GM19023 (cell line): Measurements from ENCODE around the gene AFAP1L2.

ENCODE experiments used
- ATAC-seq: cut with Tn5 transposase; IDR thresholded peaks from one replicate; pipeline ENCODE4 v1.9.1; 2021; ENCODE audit warnings: mild to moderate bottlenecking, moderate library complexity; ENCODE audit not compliant: unreplicated experiment

AFAP1L2 gene

DNA sequence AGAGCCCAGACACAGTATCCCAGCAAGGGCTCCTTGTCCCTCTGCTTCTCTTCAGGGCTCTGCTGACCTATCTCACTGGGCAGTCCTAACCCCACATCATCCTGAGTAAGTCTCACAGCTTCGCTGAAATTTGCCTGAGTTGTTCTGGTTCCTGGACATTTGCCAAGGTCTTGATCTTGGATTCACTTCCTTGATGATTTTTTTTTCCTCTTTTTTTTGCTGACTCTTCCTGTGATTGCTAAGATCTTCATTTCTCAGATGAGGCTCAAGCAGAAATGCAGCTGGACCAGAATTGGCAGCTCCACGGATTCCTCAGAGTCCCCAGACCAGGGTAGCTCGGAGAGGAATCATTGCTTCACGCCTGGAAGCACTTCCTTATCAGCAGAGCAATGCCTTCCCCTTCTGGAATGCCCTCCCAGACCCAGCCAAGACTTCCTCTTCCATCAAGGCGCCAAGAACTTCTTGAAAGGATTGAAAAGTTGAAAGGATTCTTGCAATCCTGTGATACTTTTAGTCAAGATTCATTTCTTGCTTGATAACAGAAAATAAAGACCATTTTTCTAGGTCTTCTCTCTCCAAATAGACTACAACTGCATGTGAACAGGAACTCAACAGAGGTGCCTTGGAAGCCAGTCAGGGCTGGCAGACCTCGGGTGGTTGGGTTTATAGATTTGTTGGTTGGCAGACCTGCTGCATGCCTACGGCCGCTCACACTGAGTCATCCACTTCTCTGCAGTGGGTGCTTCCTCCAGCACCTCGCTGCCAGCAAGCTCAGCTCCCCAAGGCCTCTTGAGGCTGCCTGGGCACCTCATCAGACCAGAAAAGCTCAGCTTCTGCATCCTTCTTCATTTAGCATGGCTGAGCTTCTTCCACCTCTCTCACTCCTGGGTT lies 8.8 kb upstream of the AFAP1L2 start:
- ATAC-seq: no peak

DNA sequence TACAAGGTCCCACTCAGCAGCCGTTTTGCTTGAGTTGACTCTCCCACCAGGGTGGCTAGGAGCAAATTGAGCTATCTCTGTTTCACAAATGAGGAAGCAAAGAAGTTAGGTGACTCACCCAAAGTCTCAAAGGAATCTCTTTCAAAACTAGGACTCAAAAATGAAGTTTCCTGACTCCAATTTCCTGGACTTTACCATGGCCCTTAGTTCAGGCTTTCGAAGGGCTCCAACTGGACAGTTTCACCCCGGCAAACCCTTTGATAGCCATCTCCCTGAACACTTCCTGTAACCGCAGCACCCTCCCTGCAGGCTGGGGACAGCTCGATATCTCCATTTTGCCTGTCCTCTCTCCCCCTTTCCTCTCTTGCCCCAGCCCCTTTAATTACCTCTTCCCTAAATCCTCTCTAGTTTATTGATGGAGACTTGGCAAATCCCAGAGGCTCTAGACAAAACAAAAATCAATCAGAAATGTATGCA lies 4.7 kb upstream of the AFAP1L2 start:
- ATAC-seq: no peak

DNA sequence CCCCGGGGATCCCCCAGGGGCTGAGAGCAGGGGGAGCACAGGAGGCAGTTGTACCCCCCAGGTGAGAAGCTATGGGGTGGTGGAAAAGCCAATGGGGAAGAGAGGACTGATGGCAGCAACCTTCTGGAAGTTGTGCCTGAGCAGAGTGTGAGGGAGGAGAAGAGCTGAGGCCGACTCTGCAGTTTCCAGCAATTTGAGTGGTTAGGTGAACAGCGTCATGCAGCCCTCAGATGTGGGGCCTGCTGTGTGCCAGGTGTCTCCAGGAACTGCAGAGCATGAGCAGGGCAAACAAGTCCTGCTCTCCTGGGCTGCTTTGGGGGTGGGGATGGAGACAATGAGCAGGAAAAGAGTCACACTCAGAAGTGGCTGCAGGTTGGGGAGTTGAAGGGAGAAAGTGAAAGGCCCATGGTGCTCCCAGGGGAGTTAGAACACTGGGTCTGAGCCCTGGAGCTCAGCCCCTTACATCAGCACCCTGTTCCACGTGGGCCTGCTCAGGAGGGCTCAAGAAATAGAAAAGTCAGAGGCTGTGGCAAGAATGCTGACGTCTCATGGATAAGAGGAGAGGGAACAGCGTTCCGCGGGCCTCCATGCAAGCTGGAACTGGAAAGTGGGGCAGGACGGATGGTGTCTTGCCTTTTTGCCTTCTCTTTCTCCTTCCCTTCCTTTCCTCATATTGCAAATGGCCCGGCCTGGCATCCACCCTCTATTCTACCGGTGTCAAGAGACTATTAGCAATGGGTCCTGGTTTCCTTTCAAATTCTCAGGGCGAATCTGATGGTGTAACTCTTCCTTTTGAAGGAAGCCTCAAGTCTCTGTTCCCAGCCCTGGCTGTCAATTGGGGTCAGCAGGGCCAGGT lies 4.0 kb upstream of the AFAP1L2 start:
- ATAC-seq: no peak

DNA sequence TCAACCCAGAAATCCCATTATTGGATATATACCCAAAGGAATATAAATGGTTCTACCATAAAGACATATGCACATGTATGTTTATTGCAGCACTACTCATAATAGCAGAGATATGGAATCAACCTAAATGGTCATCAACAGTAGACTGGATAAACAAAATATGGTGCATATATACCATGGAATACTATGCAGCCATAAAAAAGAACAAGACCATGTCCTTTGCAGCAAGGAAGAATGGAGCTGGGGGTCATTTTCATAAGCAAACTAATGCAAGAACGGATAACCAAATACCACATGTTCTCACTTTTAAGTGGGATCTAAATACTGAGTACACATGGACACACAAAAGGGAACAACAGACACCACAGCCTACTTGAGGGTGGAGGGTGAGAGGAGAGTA lies 2.2 kb upstream of the AFAP1L2 start:
- ATAC-seq: no peak

DNA sequence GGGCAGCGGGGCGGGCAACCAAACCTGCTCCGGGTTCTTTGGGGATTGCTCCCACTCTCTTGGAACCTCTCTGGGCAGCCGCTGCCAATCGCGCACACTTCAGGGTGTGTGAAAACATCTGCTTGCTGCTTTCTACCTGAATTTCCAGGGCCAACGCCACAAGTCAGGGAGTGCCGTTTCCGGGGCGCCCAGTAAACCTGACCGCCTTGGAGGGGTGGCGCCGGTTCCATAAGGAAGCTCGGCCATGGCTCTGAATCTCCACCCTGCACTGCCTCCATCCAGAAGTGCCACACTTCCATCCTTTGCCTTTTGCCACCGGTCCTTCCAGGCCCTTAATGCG lies 679 bp upstream of the AFAP1L2 start:
- no peak for ATAC-seq

DNA sequence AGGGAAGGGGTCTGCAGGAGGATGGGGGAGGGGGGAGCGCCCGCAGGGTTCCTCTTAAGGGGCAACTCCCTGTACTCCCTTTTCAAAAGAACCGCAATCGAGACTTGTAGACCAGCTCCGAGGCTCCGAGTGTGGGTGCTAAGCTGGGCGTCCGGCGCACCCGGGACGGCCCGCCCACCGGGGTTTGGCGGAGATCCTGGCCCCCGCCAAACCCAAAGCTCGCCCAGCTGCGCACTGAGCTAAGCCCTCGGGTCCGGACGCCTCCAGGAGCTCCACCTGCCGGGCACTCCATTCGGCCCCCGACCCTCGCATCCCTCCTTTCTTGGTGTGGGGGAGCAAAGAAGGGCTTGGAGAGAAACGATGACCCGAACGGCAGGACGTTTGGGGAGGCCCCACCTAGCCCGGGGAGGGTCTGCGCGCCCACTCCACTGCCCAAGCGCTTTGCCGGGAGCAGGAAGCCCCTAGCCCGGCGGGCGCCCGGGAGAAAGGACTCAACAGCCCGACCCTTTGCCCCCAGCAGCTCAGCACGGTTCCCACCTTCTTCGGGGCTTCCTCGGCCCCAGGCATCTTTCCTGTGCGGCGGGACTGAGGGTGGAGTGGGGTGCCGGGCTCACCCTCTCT lies 651 bp downstream of the AFAP1L2 start:
- no peak for ATAC-seq

DNA sequence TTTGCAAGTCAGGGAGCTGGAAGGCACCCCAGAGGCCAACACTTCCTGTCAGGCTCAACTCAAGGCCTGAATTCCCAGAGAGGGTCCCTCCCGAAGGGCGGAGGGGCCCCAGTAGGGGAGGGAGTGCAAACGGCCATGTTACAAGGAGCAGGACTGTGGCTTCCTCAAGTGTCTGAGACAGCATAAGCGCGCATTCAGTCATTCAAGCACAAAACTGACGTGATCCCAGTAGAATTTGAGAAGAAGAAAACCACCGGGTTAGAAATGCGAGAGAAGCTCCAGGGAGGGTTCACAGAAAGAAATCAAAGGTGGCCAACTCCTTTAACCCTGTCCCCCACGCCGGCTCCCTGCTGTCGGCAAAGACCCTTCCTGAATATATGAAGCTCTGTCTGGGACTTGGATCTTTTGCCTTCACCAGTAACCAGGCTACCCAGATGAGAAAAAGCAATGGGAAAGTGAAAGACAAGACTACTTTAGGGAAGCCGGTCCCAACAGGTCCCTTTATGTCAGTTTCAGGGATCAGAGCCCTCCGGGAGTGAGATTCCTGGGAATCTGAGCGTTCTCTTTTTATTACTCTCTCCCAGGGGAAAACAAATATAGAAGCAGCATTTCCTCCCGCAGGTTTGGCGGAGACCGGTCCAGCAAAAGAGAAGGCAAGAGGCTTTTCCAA lies 1.3 kb downstream of the AFAP1L2 start:
- no peak for ATAC-seq

DNA sequence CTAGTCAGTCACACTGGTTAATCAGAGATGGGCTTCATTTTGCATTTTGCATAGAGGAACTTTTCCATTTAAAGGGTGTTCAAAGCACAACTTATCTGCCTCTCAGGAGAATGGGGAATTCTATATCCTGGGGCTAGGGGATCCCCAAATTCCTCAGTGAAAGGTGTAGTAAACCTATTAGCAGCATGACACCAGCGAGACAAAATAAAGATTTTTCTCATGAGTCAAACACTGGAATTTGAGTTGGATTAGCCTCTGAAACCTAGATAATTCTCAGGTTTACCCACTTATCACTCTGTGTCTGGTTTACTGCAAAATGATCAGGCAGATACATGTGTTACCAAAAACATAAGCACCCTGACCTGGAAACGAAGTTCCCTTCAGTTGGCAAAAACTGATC lies 2.1 kb downstream of the AFAP1L2 start:
- ATAC-seq: no peak

DNA sequence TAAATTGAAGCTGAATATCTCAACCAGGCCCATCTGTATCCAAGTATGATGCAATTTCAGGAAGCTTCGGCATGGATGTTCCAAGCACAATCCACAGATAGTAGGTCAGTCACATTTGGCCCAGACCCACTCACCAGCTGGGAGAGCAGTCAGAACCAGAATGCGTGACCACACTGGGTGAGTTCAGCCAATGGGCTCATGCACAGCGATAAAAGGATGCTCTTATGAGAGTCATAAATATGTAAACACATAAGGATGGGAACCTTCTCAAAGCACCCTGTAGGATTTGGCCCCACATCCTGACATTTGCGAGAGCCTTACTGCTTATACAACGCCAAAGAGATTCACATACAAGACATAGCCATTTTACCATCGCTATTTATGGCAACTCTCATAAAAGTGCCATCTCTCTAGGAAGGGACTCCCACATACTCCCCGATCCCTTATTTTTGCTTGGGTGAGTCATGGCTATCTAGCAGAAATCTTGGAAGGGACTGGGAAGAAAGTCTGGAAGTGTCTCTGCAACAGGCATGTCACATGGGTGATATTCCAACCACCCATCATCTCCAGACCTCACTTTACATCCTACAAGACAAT lies 3.0 kb downstream of the AFAP1L2 start:
- ATAC-seq: no peak

DNA sequence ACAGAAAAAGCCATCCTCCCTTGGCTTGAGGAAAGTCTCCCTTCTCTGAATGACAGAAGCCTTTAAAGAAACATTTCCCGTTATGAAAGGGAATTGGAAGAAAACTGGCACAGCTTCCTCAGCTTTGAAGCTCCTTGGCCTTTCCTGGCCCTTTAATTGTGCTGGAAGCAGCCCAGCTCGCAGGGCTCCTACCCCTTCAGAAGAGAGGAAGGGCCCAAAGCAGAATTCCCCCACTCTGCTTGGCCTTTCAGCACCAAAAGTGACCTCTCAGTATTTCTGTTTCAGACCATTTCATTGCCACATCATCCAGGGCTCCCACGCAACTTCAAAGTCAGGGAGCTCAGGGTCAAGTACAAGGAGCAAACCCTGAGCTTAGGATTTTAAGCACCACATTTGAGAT lies 4.2 kb downstream of the AFAP1L2 start:
- ATAC-seq: no peak

DNA sequence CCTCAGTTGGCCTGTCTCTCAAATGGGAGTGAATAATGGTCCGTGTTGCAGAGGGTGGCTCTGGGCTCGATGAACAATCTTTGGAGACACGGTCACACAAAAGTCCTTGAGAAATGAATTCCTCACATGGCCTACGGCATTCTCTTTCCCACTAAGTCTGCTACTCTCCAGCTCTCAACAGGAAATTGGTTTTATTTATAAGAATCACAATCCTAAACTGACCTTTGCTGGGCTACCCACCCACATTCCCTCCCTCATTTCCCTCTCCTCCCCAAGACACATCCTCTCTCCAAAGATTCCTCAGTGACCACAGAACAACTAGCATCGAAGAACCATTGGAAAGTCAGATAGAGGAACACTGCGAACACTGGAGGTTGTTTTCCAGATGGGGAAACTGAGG lies 4.7 kb downstream of the AFAP1L2 start:
- no peak for ATAC-seq

DNA sequence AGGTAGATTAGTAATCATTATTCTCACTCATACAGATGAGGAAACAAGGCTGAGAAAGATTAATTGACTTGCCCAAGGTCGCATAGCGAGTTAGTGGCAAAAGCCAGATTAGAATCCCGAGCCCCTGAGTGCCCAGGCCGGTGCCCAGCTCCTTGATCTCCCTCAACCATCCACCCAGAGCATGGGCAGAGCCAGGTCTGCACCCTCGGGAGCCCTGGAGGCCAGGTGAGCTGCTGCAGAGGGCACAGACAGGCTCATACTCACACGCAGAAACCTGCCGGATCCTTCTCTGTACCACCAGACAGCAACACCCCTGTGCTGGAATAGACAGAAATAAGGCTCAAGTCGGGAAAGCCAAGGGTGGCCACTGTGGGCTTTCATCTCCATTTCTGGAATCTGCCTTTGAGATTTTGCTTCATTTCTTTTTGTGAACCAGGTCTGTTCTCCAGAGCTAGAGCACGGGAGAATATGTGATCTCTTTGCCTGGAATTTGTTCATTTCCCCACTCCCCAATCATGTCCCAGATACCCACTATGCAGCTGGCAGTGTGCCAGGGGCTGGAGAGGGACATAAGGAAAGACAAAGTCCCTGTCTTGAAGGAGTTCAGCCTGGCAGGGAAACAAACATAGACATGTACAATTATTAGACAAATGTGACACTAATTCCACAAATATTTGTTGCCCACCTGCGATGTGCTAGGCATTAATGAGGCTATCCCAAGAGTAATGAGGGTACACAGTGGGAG lies 5.5 kb downstream of the AFAP1L2 start:
- ATAC-seq: no peak

DNA sequence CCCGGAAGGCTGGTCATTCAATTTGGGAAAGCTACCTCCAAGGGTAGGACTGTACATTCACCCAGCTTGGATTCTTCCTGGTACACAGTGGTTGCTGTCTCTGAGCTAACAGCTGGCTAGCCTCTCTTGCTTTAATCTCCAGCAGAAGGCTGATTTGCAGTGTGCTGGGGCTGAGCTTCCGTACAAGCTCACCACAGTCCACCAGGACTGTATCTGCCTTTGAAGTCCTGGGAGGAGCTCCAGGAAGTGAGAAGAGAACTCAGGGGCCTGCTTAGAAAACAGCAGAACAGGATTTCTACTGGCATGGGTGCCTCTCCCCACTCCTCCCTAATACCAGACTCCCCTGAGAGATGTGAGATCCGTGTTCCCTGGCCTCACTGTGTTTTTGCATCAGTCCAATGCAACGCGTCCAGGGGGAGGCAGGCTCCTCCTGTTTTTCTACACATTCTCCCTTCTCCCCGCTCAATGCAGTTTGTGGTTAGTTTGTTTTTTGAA lies 6.6 kb downstream of the AFAP1L2 start:
- no peak for ATAC-seq

DNA sequence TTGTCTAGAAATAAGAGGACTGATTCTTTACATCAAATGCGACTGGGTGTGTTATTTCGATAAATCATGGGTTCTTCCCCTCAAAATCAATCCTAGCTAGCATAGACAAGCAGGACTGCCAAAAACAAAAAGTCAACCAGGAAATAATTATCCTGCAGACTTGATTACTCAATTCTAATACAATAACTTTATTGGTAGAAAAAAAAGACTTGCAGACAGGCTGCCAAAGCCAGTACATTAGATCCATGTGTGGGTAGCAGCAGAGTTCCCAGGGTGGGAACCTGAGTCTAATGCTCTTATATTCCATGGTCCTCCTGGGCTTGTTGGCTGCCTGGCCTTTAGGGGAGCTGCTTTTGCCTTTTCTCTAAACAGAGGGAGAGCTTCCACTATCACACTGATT lies 7.8 kb downstream of the AFAP1L2 start:
- no peak for ATAC-seq

DNA sequence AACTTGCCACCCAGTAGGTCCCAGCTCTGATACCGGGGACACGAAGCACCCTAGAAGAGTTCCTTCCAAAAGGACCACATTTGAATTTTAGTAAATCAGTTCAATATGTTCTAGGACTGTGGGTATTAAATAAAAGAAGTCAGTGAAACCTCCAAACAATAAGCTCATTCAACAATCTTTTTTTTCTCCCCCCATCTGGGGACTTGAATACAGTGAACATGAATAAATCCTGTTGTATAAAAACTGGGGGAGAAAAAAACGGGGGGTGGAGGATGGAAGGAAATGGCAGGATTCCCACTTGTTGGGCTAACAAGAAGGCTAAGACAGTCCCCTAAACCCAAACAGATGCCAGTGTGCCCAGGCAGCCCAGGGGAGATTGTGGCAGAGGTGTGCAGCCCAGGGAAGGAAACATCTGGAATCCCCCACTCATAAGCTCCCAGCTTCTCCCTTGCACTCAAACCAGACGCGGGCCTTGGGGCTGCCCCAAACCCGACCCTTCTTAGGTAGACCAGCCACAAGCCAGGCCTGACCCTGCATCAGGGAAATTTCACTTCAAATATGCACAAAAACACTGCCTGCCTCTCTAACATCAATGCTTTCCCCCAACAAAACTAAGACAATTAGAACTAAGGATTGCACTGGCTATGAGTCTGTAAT lies 8.8 kb downstream of the AFAP1L2 start:
- ATAC-seq: peak; percentile 31

DNA sequence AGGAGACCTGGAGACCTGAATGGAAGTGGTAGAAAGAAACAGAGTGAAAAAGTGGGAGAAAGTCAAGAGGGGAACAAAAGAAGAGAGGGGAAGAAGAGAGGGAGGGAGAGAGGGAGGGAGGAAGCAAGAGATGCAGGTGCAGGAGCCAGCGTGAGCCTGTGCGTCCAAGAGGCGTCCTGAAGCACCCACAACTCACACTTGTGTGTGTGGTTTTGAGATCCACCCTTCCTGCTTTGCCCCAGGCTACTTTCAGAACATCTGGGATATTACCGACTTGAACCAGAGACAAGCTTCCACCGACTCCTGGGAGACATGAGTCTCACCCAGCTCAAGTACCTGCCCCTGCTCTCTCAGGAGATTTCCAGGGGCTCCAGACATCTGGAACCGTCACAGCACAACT lies 9.8 kb downstream of the AFAP1L2 start:
- no peak for ATAC-seq

DNA sequence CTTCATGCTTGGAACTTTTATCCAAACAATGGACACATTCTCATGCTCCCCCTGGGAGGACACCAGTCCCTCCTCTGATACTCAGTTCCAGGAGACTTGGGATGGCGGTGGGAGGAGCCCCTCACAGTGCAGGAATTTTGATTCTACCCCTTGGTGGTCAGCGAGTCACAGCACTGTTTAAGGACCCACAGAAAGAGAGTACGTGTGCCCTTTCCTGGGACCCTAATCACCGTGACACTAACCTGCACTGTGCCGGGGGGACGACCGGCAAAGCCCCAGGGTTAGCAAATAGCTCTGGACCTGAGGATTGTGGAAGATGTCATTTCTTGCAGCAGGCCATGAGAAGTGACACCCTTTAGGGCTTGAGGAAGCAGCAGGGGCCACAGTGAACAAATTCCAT lies 10.4 kb downstream of the AFAP1L2 start:
- no peak for ATAC-seq

DNA sequence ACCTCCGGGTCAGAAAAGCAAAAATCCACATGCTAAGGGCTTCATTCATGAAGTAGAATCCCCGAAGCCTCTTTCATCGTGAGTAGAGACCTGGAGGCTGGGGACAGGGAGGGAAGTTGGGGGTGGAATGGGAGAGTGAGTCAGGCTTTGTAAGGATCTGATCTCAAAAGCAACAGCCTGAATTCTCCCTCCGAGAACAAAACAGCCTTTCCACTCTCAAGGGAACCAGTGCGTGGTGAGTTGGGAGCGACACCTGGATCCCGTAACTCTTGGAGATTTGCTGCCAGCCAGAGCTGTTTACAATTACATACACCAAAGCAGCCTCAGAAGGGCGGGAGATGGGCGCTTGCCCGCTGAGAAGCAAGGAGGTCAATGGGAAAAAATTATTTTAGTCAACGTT lies 10.8 kb downstream of the AFAP1L2 start:
- no peak for ATAC-seq

DNA sequence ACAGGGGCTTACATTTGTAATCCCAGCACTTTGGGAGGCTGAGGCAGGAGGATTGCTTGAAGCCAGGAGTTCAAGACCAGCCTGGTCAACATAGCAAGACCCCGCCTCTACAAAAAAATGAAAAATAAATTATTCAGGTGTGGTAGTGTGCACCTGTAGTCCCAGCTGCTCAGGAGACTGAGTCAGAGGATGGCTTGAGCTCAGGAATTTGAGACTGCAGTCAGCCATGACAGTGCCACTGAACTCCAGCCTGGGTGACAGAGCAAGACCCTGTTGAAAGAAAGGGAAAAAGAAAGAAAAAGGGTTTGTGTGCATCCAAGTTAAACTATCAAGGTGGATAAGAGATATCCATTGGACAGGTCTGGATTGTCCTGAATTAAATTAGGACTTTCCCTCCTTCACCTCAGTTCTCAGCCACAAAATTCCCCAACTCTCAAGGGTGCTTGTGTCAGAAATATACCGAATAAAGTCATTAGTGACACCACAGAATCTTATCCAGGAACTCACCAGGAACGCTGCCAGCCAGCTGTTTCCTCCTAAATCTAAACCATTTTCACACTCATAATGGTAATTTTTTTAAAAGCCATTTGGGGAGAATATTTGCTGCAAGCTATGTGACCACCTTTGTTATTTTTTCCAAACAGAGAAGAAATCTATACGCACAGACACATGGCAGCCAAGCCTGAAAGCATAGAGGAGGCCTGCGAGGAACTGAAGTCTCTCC lies 12.0 kb downstream of the AFAP1L2 start:
- no peak for ATAC-seq
